ENCODE data around the gene LCLAT1. TPM values are rescaled to one million over a fixed set of nuclear protein-coding genes. Genes with fewer than 3 reads are reported as not detected.
A peak's percentile ranks its signal among the peaks of the same experiment; 100 is the strongest.

The LCLAT1 gene
- polyA plus RNA-seq, 1 of the 3 experiments (the other 2 are of a cell fraction) = 6.9 TPM

- ChIA-PET CTCF (interaction anchor here (0.8 to 1.3 kb wide), 4 partner anchors 10 to 47 kb away, joined by 3 to 4 read pairs (median 3); no protein-coding TSS in a partner anchor), POLR2A (no interaction called here)
- Histone ChIP-seq H3K36me3 (replicated peaks in 1 of 2; ENCODE audit: control insufficient read depth in 1 of 2, insufficient read depth in 2 of 2, low read length in 1 of 2) (peaks cover 0 to 8% of the 10 kb centered on the region in 2 experiments), H3K4me2 (0 out of 2 replicates have a peak overlapping the region, but pooled peaks have one; percentile 8), H3K27ac (ENCODE audit: low read depth in 2 of 2, low read length in 1 of 2) (peak overlapping the region; percentile 24 to 88; a peak in 3 of 4 replicates), H3F3A (replicated peaks; ENCODE audit: insufficient read depth) (peaks cover 27% of the 10 kb centered on the region), H3K27me3 (ENCODE audit: insufficient read depth) (no peaks in the 10 kb centered on the region), H3K9ac (peak overlapping the region; percentile 44; the same call in 1 of the 2 replicates), H3K4me3 (ENCODE audit: low read depth in 2 of 2, low read length in 1 of 2) (no peak overlapping the region), H3K9me3 (peaks cover 19% of the 10 kb centered on the region), H2AFZ (ENCODE audit: low read depth) (peak overlapping the region; percentile 61), H3K4me1 (ENCODE audit: control insufficient read depth in 1 of 2, insufficient read depth in 2 of 2, low read depth in 1 of 2, low read length in 1 of 2) (peaks cover 0 to 17% of the 10 kb centered on the region in 2 experiments; a peak in 3 of 4 replicates), H3K79me2 (ENCODE audit: insufficient read depth) (no peaks in the 10 kb centered on the region), H3K9me2 (no peaks in the 10 kb centered on the region), H4K20me1 (ENCODE audit: insufficient read depth) (no peaks in the 10 kb centered on the region)
- TF ChIP-seq MAX (IDR thresholded peaks at IDR 0.05; ENCODE audit: low read depth) (peak; percentile 69; the same call in 1 of the 2 replicates), EP300 (IDR thresholded peaks at IDR 0.05; ENCODE audit: borderline replicate concordance in 1 of 2, low read depth in 1 of 2, low read length in 1 of 2) (peak in 1 of 2 experiments; percentile 88; a peak in 2 of 4 replicates), SIN3A (IDR thresholded peaks at IDR 0.05; ENCODE audit: borderline replicate concordance, low read depth, low read length) (peak; percentile 34; the same call in 1 of the 2 replicates), YY1 (IDR thresholded peaks at IDR 0.05; ENCODE audit: low read depth) (peak; percentile 54; the same call in 1 of the 2 replicates), JUND (IDR thresholded peaks at IDR 0.05) (peak; percentile 90), CTCF (IDR thresholded peaks at IDR 0.05) (no peak), GABPA (IDR thresholded peaks at IDR 0.05; ENCODE audit: low read depth) (no peak), GATA2 (CRISPR knock-in tag; IDR thresholded peaks at IDR 0.05) (no peak), POLR2AphosphoS5 (IDR thresholded peaks at IDR 0.05; ENCODE audit: low read depth, low read length) (peak; percentile 44; the same call in 1 of the 2 replicates), FOSL2 (IDR thresholded peaks at IDR 0.05; ENCODE audit: borderline replicate concordance, low read depth) (peak; percentile 98), REST (IDR thresholded peaks at IDR 0.05; ENCODE audit: low read depth, low read length) (no peak), IRF3 (IDR thresholded peaks at IDR 0.05; ENCODE audit: low read depth, low read length) (no peak), NFIC (IDR thresholded peaks at IDR 0.05; ENCODE audit: borderline replicate concordance) (peak; percentile 50; the same call in 1 of the 2 replicates), PBX3 (IDR thresholded peaks at IDR 0.05) (peak; percentile 70), TCF12 (IDR thresholded peaks at IDR 0.05) (peak; percentile 93), ZBTB33 (IDR thresholded peaks at IDR 0.05; ENCODE audit: borderline replicate concordance, low read depth) (no peak), FOXJ3 (CRISPR knock-in tag; IDR thresholded peaks at IDR 0.05) (no peak), SMC3 (IDR thresholded peaks at IDR 0.05; ENCODE audit: low read depth, low read length) (no peak), TAF1 (IDR thresholded peaks at IDR 0.05; ENCODE audit: borderline replicate concordance, low read depth, low read length) (no peak), FOXM1 (IDR thresholded peaks at IDR 0.05; ENCODE audit: low read depth) (no peak), RCOR1 (IDR thresholded peaks at IDR 0.05; ENCODE audit: low read length) (no peak), TEAD4 (IDR thresholded peaks at IDR 0.05; ENCODE audit: borderline replicate concordance, insufficient read depth) (peak; percentile 72)
- WGBS (ENCODE audit: low lambda C conversion rate) = 24% methylated on average over 7 of the region's 8 CpGs
- no peak for DNase-seq
Measured at GRCh38 chr2:30664761-30665358, 217.8 kb downstream of the LCLAT1 start.
